Uterus (tissue), 4 donors: ENCODE data around the gene DENND1A. TPM values are rescaled to one million over a fixed set of nuclear protein-coding genes. Genes with fewer than 3 reads are reported as not detected.

Source experiments
- DNase-seq, 2 donors: peaks; one replicate each; pipeline ENCODE4 v3.0.0-alpha.2; 2019 to 2020
- H3K27ac ChIP-seq, 2 donors: fragments of 200-600 bp; sonication (generic); 1 replicate in 1 of 2; 2 replicates in 1 of 2; pipeline ENCODE4 v1.5.1; 2016 to 2018
- H3K27me3 ChIP-seq, 2 donors: fragments of 200-600 bp; sonication (generic); one replicate each; pipeline ENCODE4 v1.5.1; 2018 to 2019; ENCODE audit warnings: control low read depth in 1 of 2
- H3K36me3 ChIP-seq, 2 donors: fragments of 200-600 bp; sonication (generic); one replicate each; pipeline ENCODE4 v1.5.1; 2019; ENCODE audit warnings: control low read depth in 1 of 2
- H3K4me1 ChIP-seq, 2 donors: fragments of 200-600 bp; sonication (generic); one replicate each; pipeline ENCODE4 v1.5.1; 2018 to 2019; ENCODE audit warnings: control low read depth in 1 of 2
- H3K4me3 ChIP-seq, 2 donors: fragments of 200-600 bp; sonication (generic); 1 replicate in 1 of 2; 2 replicates in 1 of 2; pipeline ENCODE4 v1.5.1; 2018 to 2019; ENCODE audit warnings: mild to moderate bottlenecking in 1 of 2
- H3K9me3 ChIP-seq, 2 donors: fragments of 200-600 bp; sonication (generic); one replicate each; pipeline ENCODE4 v1.5.1; 2019; ENCODE audit warnings: control low read depth in 1 of 2
- POLR2A ChIP-seq, 2 donors: fragments of 450-650 bp; IDR thresholded peaks; one replicate each; pipeline ENCODE4 v1.6.1; 2016; ENCODE audit warnings: antibody characterized with exemption in 2 of 2, mild to moderate bottlenecking in 1 of 2, moderate library complexity in 1 of 2
- intact Hi-C: fragments of 100-400 bp; cut with DNase I; formaldehyde crosslinking; loops from one replicate; pipeline ENCODE4 v1.15.1; 2023; ENCODE audit warnings: low total_unique reads
- total RNA-seq, 4 donors: library from RNA; depleted of rRNA in 3 of 4; stranded (reverse); fragments of >200 nt in 3 of 4; gene quantifications; one replicate each; pipeline versions ENCODE4 v1.1.0 to v1.2.4, GENCODE V29; 2014 to 2023
- TF ChIP-seq, protein P1 (sequence below), 4 experiments: fragments of 200-600 bp in 2 of 4; fragments of 450-650 bp in 2 of 4; sonication (generic) in 2 of 4; IDR thresholded peaks; one replicate each; pipeline ENCODE4 v1.5.1; 2016 to 2019; ENCODE audit warnings: antibody characterized with exemption in 4 of 4, mild to moderate bottlenecking in 2 of 4, moderate library complexity in 1 of 4
- donor health status: DM: yes; HTN: yes; CAD: no.

Gene DENND1A
- total RNA-seq, 4 donors from 2014 or later: 10.8 to 34.5 (median 22.6) TPM

GRCh38 chr9:123353041-123353440 lies 576.9 kb downstream of the DENND1A start:
- TF ChIP-seq, protein P1, sequence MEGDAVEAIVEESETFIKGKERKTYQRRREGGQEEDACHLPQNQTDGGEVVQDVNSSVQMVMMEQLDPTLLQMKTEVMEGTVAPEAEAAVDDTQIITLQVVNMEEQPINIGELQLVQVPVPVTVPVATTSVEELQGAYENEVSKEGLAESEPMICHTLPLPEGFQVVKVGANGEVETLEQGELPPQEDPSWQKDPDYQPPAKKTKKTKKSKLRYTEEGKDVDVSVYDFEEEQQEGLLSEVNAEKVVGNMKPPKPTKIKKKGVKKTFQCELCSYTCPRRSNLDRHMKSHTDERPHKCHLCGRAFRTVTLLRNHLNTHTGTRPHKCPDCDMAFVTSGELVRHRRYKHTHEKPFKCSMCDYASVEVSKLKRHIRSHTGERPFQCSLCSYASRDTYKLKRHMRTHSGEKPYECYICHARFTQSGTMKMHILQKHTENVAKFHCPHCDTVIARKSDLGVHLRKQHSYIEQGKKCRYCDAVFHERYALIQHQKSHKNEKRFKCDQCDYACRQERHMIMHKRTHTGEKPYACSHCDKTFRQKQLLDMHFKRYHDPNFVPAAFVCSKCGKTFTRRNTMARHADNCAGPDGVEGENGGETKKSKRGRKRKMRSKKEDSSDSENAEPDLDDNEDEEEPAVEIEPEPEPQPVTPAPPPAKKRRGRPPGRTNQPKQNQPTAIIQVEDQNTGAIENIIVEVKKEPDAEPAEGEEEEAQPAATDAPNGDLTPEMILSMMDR (IDR thresholded peaks at IDR 0.05): no peak
- no peak for TF ChIP-seq POLR2A (IDR thresholded peaks at IDR 0.05)
- H3K36me3 ChIP-seq: no peaks in the 10 kb centered on the region
- H3K27ac ChIP-seq: no peak overlapping the region
- intact Hi-C loops: no loop called here
- peaks cover 0 to 3% of the 10 kb centered on the region in 2 donors for H3K4me1 ChIP-seq
- no peak for DNase-seq
- no peaks in the 10 kb centered on the region for H3K9me3 ChIP-seq
- no peak overlapping the region for H3K4me3 ChIP-seq
- H3K27me3 ChIP-seq: no peaks in the 10 kb centered on the region

- intact Hi-C loops: no loop called here
Observed at GRCh38 chr9:123350590-123351310, 579.2 kb downstream of the DENND1A start.

DNA sequence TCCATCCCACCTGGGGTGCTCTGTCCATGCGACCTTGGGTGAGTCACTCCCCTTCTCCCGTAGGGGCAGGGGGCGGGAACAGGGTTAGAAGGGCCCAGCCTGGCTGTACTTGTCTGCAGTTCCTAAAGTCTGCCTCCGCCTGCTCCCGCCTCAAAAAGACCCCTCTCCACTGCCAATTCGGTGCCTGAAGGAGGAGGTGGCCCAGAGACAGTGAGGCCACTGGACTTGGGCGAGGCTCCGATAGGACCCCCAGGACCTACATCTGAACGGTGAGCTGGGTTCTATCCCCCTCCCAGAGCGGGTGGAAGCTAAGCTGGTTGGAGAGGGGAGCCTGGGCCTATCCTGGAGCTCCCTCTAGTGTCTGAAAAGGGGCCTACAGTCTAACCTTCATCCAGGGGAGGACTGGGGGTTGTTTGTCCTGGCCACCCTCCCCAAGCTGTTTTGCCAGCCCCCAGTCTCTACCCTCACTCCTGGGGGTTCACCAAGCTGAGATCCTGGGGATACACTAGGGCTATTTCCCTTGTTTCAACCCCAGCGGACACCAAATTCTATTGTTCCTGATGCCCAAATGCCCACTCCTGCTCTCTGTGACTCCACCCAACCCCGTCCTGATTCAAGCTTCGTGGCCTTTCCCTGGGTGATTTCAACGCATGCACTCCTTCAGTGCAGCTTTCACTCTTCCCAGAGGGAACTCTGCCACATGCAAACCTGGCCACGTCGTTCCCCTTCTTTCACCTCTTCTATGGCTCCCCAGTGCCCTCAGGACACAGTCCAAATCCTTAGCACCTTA lies 580.0 kb downstream of the DENND1A start:
- intact Hi-C loops: no loop called here
- Histone ChIP-seq H3K4me1 (peaks cover 0 to 3% of the 10 kb centered on the region in 2 donors), H3K4me3 (no peak overlapping the region), H3K27me3 (no peaks in the 10 kb centered on the region), H3K36me3 (no peaks in the 10 kb centered on the region), H3K9me3 (no peaks in the 10 kb centered on the region), H3K27ac (no peak overlapping the region)
- TF ChIP-seq, protein P1 (IDR thresholded peaks at IDR 0.05): peak; percentile 85 to 95 (median 90)
- no peak for TF ChIP-seq POLR2A (IDR thresholded peaks at IDR 0.05)
- no peak for DNase-seq

More at GRCh38 chr9:123350590-123351310, 579.2 kb downstream of the DENND1A start:
- no peaks in the 10 kb centered on the region for H3K9me3 ChIP-seq
- no peak overlapping the region for H3K4me3 ChIP-seq
- H3K4me1 ChIP-seq: peaks cover 0 to 3% of the 10 kb centered on the region in 2 donors
- DNase-seq: no peak
- no peaks in the 10 kb centered on the region for H3K36me3 ChIP-seq
- TF ChIP-seq POLR2A (IDR thresholded peaks at IDR 0.05): no peak
- TF ChIP-seq, protein P1 (IDR thresholded peaks at IDR 0.05): no peak
- no peaks in the 10 kb centered on the region for H3K27me3 ChIP-seq
- no peak overlapping the region for H3K27ac ChIP-seq

- intact Hi-C loops: no loop called here
- DNase-seq: no peak
- TF ChIP-seq, protein P1 (IDR thresholded peaks at IDR 0.05): no peak
- TF ChIP-seq POLR2A (IDR thresholded peaks at IDR 0.05): no peak
- Histone ChIP-seq H3K9me3 (no peaks in the 10 kb centered on the region), H3K4me1 (no peaks in the 10 kb centered on the region), H3K27me3 (no peaks in the 10 kb centered on the region), H3K36me3 (no peaks in the 10 kb centered on the region), H3K27ac (no peak overlapping the region), H3K4me3 (no peak overlapping the region)
Observed at GRCh38 chr9:123349033-123349432, 580.9 kb downstream of the DENND1A start.
